ENCODE results near the gene NOL3.

The NOL3 gene

GRCh38 chr16:67202426-67202825 is 32.1 kb downstream of the NOL3 start:
- DNase-seq (ENCODE audit: extremely low spot score) = no peak
- ChIA-PET POLR2A (no interaction called here), CTCF (interaction anchor here (1.2 to 2.8 kb wide), 4 partner anchors 8 to 185 kb away, joined by 3 to 10 read pairs (median 4); no protein-coding TSS in a partner anchor)
- TF ChIP-seq CTCF (IDR thresholded peaks at IDR 0.05; ENCODE audit: control extremely low read depth, extremely low read depth, low read depth, missing control alignments) = no peak

GRCh38 chr16:67202956-67203493 is 32.7 kb downstream of the NOL3 start:
- POLR2A ChIA-PET = interaction anchor here (0.7 kb wide), 1 partner anchor 44 kb away, joined by 4 read pairs; the partner anchor contains the start of gene FHOD1
- TF ChIP-seq CTCF (IDR thresholded peaks at IDR 0.05; ENCODE audit: control extremely low read depth, extremely low read depth, low read depth, missing control alignments) = no peak
- CTCF ChIA-PET = interaction anchor here (1.2 to 2.8 kb wide), 4 partner anchors 9 to 185 kb away, joined by 3 to 10 read pairs (median 4); no protein-coding TSS in a partner anchor
- no peak for DNase-seq (ENCODE audit: extremely low spot score)

- POLR2A ChIA-PET = no interaction called here
- CTCF ChIA-PET = interaction anchor here (1.1 to 2.8 kb wide), 3 partner anchors 10 to 19 kb away, joined by 3 to 10 read pairs (median 4); no protein-coding TSS in a partner anchor
- TF ChIP-seq CTCF (IDR thresholded peaks at IDR 0.05; ENCODE audit: control extremely low read depth, extremely low read depth, low read depth, missing control alignments) = no peak
- no peak for DNase-seq (ENCODE audit: extremely low spot score)
These were observed 33.7 kb downstream of the NOL3 start for GRCh38 chr16:67204076-67204475.

- ChIA-PET POLR2A (interaction anchor here (1.3 kb wide), 1 partner anchor 9 kb away, joined by 3 read pairs; no protein-coding TSS in a partner anchor), CTCF (interaction anchor here (1.0 to 1.2 kb wide), 2 partner anchors 12 to 14 kb away, joined by 3 to 5 read pairs; no protein-coding TSS in a partner anchor)
- DNase-seq (ENCODE audit: extremely low spot score) = no peak
- TF ChIP-seq CTCF (IDR thresholded peaks at IDR 0.05; ENCODE audit: control extremely low read depth, extremely low read depth, low read depth, missing control alignments) = no peak
These were observed 35.9 kb downstream of the NOL3 start for GRCh38 chr16:67206129-67206837.

- DNase-seq (ENCODE audit: extremely low spot score) = no peak
- no peak for TF ChIP-seq CTCF (IDR thresholded peaks at IDR 0.05; ENCODE audit: control extremely low read depth, extremely low read depth, low read depth, missing control alignments)
- CTCF ChIA-PET = interaction anchor here (1.2 to 1.4 kb wide), 2 partner anchors 9 to 14 kb away, joined by 5 to 8 read pairs; no protein-coding TSS in a partner anchor
- POLR2A ChIA-PET = no interaction called here
These were observed 36.5 kb downstream of the NOL3 start for GRCh38 chr16:67206838-67207248.

GRCh38 chr16:67207249-67208091 is 37.1 kb downstream of the NOL3 start:
- DNase-seq (ENCODE audit: extremely low spot score) = no peak
- no peak for TF ChIP-seq CTCF (IDR thresholded peaks at IDR 0.05; ENCODE audit: control extremely low read depth, extremely low read depth, low read depth, missing control alignments)
- POLR2A ChIA-PET = interaction anchor here (0.6 kb wide), 1 partner anchor 118 kb away, joined by 5 read pairs; no protein-coding TSS in a partner anchor
- CTCF ChIA-PET = interaction anchor here (0.6 to 1.4 kb wide), 2 partner anchors 10 to 74 kb away, joined by 3 to 8 read pairs; no protein-coding TSS in a partner anchor
